Peyer's patch (tissue), 4 donors: ENCODE measurements around the gene RAD51B.

ENCODE experiments used
- POLR2A ChIP-seq, 2 donors: fragments of 450-650 bp; IDR thresholded peaks; one replicate each; pipeline ENCODE4 v1.5.1; 2017; ENCODE audit warnings: antibody characterized with exemption in 2 of 2, mild to moderate bottlenecking in 2 of 2, moderate library complexity in 2 of 2
- TF ChIP-seq, protein P1 (sequence below), 6 experiments: fragments of 450-650 bp in 4 of 6; fragments of 200-600 bp in 2 of 6; sonication (generic) in 1 of 6; IDR thresholded peaks; one replicate each; pipeline ENCODE4 v1.5.1; 2017 to 2019; ENCODE audit warnings: antibody characterized with exemption in 6 of 6, mild to moderate bottlenecking in 3 of 6, moderate library complexity in 1 of 6

GRCh38 chr14:68604822-68605221 is 785.2 kb downstream of the RAD51B start:
- TF ChIP-seq, protein P1, sequence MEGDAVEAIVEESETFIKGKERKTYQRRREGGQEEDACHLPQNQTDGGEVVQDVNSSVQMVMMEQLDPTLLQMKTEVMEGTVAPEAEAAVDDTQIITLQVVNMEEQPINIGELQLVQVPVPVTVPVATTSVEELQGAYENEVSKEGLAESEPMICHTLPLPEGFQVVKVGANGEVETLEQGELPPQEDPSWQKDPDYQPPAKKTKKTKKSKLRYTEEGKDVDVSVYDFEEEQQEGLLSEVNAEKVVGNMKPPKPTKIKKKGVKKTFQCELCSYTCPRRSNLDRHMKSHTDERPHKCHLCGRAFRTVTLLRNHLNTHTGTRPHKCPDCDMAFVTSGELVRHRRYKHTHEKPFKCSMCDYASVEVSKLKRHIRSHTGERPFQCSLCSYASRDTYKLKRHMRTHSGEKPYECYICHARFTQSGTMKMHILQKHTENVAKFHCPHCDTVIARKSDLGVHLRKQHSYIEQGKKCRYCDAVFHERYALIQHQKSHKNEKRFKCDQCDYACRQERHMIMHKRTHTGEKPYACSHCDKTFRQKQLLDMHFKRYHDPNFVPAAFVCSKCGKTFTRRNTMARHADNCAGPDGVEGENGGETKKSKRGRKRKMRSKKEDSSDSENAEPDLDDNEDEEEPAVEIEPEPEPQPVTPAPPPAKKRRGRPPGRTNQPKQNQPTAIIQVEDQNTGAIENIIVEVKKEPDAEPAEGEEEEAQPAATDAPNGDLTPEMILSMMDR (IDR thresholded peaks at IDR 0.05) = no peak
- TF ChIP-seq POLR2A (IDR thresholded peaks at IDR 0.05) = no peak
